ENCODE data around the gene NBL1.

The NBL1 gene

GRCh38 chr1:19605967-19606366, 38.1 kb upstream of the NBL1 start:
- H3K9me3 ChIP-seq (ENCODE audit: insufficient read depth, low read length) = no peaks in the 10 kb centered on the region
- peaks cover 32% of the 10 kb centered on the region for H4K20me1 ChIP-seq (ENCODE audit: low read depth, low read length)
- H2AFZ ChIP-seq (ENCODE audit: low read depth, low read length, severe bottlenecking) = no peak overlapping the region
- no peaks in the 10 kb centered on the region for H3K9me2 ChIP-seq (replicated peaks; ENCODE audit: insufficient read depth, low read length)
- H3K4me3 ChIP-seq (ENCODE audit: insufficient read depth, low read length, poor library complexity, severe bottlenecking) = no peak overlapping the region
- H3K9ac ChIP-seq (ENCODE audit: low read length) = no peak overlapping the region
- no peak for TF ChIP-seq CTCF (IDR thresholded peaks at IDR 0.05; ENCODE audit: insufficient read depth, low read length, poor library complexity, severe bottlenecking)
- TF ChIP-seq EZH2phosphoT487 (conservative IDR thresholded peaks at IDR 0.05; ENCODE audit: low read length) = no peak
- H3K36me3 ChIP-seq (ENCODE audit: low read length) = no peaks in the 10 kb centered on the region; the same call in 1 of the 2 replicates
- H3K27ac ChIP-seq (ENCODE audit: low read depth, low read length) = no peak overlapping the region
- H3K27me3 ChIP-seq (ENCODE audit: low read length) = no peaks in the 10 kb centered on the region
- H3K4me2 ChIP-seq (ENCODE audit: low read depth, low read length, poor library complexity, severe bottlenecking) = no peak overlapping the region
- H3F3A ChIP-seq (ENCODE audit: insufficient read depth) = peaks cover 3% of the 10 kb centered on the region; the same call in 1 of the 2 replicates
- peaks cover 99% of the 10 kb centered on the region for H3K79me2 ChIP-seq (ENCODE audit: insufficient read depth, low read length)

GRCh38 chr1:19606817-19607642, 37.1 kb upstream of the NBL1 start:
- Histone ChIP-seq H3K36me3 (ENCODE audit: low read length) (no peaks in the 10 kb centered on the region), H3K4me2 (ENCODE audit: low read depth, low read length, poor library complexity, severe bottlenecking) (no peak overlapping the region), H3K4me3 (ENCODE audit: insufficient read depth, low read length, poor library complexity, severe bottlenecking) (no peak overlapping the region), H3K27ac (ENCODE audit: low read depth, low read length) (no peak overlapping the region), H3K79me2 (ENCODE audit: insufficient read depth, low read length) (peaks cover 94% of the 10 kb centered on the region), H2AFZ (ENCODE audit: low read depth, low read length, severe bottlenecking) (no peak overlapping the region), H3K9me2 (replicated peaks; ENCODE audit: insufficient read depth, low read length) (no peaks in the 10 kb centered on the region), H3F3A (ENCODE audit: insufficient read depth) (peaks cover 3% of the 10 kb centered on the region; the same call in 1 of the 2 replicates), H3K27me3 (ENCODE audit: low read length) (no peaks in the 10 kb centered on the region), H3K9ac (ENCODE audit: low read length) (no peak overlapping the region), H4K20me1 (ENCODE audit: low read depth, low read length) (peaks cover 32% of the 10 kb centered on the region), H3K9me3 (ENCODE audit: insufficient read depth, low read length) (no peaks in the 10 kb centered on the region)
- TF ChIP-seq CTCF (IDR thresholded peaks at IDR 0.05; ENCODE audit: insufficient read depth, low read length, poor library complexity, severe bottlenecking) (no peak), EZH2phosphoT487 (conservative IDR thresholded peaks at IDR 0.05; ENCODE audit: low read length) (no peak)

GRCh38 chr1:19608232-19608631, 35.9 kb upstream of the NBL1 start:
- no peak overlapping the region for H2AFZ ChIP-seq (ENCODE audit: low read depth, low read length, severe bottlenecking)
- H3K4me2 ChIP-seq (ENCODE audit: low read depth, low read length, poor library complexity, severe bottlenecking) = no peak overlapping the region
- TF ChIP-seq CTCF (IDR thresholded peaks at IDR 0.05; ENCODE audit: insufficient read depth, low read length, poor library complexity, severe bottlenecking) (no peak), EZH2phosphoT487 (conservative IDR thresholded peaks at IDR 0.05; ENCODE audit: low read length) (no peak)
- H3K9ac ChIP-seq (ENCODE audit: low read length) = no peak overlapping the region
- no peaks in the 10 kb centered on the region for H3K36me3 ChIP-seq (ENCODE audit: low read length)
- H3K9me3 ChIP-seq (ENCODE audit: insufficient read depth, low read length) = no peaks in the 10 kb centered on the region
- no peak overlapping the region for H3K27ac ChIP-seq (ENCODE audit: low read depth, low read length)
- H4K20me1 ChIP-seq (ENCODE audit: low read depth, low read length) = peaks cover 27% of the 10 kb centered on the region
- no peaks in the 10 kb centered on the region for H3K9me2 ChIP-seq (replicated peaks; ENCODE audit: insufficient read depth, low read length)
- H3K79me2 ChIP-seq (ENCODE audit: insufficient read depth, low read length) = peaks cover 91% of the 10 kb centered on the region
- peaks cover 3% of the 10 kb centered on the region; the same call in 1 of the 2 replicates for H3F3A ChIP-seq (ENCODE audit: insufficient read depth)
- no peak overlapping the region for H3K4me3 ChIP-seq (ENCODE audit: insufficient read depth, low read length, poor library complexity, severe bottlenecking)
- no peaks in the 10 kb centered on the region for H3K27me3 ChIP-seq (ENCODE audit: low read length)
